Measurements from ENCODE around the gene PERM1.

The PERM1 gene

DNA sequence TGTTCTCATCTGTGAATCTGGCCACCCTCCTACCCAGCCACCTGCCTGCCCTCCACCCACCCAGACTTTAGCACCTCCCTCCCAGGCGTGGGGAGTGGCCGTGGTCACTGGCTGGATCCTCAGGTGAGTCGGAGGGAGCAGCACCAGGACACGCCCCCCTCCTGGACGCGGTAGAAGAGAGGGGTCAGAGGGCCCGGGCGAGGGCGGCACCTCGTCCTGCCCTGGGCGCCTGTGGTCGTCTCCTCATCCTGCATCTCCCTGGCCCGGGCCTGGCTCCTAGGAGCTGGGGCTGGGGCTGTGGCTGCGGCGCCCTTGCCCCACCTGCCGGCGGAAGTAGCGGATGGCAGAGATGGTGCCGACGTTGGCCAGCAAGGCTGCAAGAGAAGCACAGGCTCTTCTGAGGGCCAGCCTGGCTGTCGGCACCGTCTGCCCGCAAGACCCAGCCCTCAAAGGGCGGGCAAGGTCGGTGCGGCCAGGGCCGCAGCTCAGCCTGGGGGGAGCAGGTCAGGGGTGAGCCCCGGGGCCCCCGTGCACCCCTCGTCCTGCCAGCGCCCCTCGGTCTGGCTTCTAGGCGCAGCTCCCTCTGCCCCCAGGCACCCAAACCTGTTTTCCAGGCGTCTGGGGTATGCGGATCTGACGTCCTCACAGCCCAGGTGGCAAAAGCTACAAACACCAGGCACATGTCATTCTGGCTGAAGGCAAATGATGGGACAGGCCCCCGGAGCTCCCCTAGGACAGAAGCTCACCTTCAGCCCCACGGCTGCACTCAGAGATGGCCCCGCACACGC, 5.8 kb downstream of the PERM1 start:
- DNase-seq, result peak; percentile 41

DNA sequence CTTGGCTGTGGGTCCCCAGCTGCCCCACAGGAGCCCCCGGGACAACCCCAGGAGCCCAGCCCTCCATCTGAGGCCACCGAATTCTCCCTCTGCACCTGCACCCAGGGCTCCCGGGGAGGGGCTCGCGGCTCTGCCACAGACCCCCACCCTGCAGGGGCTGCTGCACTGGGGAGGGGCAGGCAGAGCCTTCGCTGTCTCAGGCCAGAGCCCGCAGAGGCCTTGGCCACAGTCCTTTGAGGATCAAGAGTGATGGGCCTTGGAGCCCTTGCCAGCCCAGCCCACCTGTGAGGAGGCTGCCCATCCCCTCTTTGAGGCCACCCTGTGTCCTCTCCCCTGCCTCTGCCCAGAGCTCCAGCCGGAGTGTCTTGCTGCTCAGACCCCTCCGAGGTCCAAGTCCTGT, 6.5 kb downstream of the PERM1 start:
- no peak for DNase-seq

DNA sequence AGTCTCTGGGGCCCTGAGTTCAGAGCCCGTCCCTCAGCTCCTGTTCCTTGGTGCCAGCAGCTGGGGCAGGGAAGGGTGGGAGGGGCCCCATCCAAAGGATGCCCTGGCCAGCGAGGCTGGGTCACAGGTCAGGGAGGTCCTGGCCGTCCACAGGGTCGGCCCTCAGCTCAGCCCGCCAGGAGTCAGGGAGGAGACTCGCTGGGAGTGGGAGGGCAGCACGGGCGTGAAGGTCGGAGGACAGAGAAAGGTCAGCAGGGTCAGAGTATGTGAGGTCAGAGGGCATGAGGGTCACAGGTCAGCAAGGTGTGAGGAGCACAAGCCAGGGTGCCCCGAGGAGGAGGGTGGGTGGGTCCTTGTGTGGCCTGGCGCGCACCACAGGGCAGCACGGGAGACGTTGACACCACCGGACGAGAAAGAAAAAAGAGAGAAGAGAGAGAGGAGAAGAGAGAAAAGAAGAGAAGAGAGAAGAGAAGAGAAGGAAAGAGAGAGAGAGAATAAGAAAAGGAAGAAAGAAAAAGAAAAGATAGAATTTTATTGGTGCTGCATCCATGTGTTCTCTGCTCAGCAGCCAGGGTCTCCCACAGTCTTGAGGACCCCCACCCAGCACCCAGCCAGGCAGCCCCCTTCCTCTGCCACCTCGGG, 7.1 kb downstream of the PERM1 start:
- no peak for DNase-seq

DNA sequence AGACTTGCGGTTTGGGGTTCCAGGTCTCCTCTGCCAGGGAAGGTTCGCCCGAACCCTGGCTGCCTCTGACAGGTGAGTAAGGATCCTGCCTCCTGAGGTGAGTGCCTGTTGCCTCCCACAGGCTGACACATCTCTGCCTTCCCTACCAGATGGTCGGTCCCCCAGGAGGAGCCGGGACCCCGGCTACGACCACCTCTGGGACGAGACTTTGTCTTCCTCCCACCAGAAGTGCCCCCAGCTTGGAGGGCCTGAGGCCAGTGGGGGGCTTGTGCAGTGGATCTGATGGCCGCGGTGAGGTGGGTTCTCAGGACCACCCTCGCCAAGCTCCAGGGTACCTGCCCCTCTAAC, 7.6 kb downstream of the PERM1 start:
- DNase-seq, result no peak

DNA sequence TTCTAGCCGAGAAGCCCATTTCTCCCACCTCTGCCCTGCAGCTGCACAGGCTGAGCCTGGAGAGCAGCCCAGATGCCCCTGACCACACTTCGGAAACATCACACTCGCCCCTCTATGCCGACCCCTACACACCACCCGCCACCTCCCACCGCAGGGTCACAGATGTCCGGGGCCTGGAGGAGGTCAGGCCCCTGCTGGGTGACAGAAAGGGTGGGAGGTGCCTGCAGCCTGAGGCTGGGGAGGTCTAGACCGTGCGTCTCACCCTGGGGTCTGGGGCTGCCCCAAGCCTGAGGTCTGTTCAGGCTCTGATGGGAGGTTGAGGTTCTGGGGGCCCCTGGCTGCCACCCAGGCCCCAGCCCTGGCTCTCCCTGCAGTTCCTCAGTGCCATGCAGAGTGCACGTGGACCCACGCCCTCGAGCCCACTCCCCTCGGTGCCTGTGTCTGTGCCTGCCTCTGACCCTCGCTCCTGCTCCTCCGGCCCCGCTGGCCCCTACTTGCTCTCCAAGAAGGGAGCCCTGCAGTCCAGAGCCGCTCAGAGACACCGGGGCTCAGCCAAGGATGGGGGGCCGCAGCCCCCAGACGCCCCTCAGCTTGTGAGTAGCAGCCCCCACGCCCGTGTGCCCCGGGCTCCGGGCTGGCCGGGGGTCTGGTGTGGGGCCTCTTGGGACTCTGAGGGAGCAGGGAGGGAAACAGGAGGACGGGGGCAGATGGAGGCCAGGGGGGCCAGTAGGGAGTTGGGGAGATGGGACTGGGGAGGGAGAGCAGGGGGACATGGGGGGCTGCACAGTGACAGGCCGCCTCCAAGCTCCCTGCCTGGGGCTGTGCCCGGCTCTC, 8.2 kb downstream of the PERM1 start:
- no peak for DNase-seq

DNA sequence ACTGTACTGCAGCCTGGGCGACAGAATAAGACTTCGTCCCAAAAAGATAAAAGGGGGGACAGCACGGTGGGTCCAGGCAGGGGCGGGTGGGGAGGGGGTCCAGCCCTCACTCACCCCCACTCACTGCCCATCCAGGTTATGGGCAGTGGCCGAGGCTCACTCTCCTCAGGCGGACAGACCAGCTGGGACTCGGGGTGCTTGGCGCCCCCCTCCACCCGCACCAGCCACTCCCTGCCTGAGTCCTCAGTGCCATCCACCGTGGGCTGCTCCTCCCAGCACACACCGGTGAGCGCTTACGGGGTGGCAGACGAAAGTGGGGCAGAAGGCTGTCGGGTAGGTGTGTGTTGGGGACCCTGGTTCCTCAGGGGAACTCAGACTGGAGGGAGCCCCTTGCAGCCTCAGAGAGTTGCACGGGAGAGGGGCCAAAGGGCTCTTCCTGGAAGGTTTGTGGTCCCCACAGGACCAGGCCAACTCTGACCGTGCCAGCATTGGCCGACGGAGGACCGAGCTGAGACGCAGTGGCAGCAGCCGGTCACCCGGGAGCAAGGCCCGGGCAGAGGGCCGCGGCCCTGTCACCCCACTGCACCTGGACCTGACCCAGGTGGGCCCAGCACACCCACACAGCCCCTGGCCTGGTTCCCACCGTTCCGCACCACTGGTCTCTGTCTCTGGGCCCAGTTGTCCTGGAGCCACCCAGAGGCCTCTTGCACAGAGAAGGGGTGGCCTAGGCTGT, 9.0 kb downstream of the PERM1 start:
- DNase-seq, result no peak

DNA sequence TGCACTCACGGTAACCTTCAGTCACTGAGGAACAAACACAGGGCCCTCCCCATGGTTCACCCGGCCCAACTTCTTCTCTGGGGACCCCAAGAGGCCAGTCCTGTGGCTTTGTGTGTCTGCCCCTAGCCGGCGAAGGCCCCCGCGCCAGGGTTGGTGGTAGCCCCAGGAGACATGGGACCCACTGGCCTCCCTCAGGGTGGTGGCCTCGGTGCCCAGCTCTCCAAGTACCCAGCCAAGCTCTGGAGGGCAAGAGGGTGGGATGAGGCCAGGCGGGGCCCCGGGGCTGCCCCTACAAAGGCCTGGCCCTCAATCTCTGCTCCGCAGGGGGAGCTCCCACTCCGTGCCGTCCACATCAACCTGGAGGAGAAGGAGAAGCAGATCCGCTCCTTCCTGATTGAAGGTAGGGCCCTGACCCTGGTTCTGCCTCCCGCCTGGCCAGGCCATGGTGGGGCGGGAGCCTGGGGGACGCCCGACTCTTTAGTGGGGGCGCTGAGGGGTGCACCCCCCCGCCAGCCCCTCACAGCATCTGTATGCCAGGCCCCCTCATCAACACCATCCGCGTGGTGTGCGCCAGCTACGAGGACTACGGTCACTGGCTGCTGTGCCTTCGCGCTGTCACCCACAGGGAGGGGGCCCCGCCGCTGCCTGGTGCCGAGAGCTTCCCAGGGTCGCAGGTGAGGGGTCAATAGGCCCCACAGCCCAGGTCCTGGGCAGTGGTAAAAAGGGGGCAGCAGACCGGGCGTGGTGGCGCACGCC, 10.0 kb downstream of the PERM1 start:
- no peak for DNase-seq

DNA sequence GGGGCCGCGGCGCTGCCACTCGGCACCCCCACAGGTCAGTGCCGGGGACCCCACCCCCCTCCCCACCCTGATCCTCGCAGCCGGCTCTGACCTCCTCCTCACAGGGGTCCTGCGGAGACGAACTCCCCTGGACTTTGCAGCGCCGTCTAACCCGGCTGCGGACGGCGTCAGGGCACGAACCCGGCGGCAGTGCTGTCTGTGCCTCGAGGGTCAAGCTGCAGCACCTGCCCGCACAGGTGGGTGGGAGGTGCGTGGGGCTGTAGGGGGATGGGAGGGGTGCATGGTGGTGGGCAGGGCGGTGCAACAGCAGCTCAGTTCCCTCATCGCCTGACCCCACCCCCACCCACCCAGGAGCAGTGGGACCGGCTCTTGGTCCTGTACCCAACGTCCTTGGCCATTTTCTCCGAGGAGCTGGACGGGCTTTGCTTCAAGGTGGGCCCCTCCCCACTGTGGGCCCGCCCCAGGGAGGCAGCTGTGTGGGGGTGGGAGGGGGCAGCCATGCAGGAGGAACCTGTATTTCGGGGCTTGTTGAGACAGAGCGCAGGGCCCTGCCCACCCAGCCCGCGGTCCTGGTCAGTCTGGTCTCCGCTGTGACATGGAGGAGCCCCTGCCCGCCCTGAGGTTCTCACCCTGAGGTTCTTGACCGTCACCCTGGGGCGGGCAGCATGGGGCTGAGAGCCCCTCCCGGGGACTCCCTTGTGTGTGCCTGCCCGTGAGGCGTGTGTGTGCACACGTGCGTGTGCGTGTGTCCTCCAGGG, 10.7 kb downstream of the PERM1 start:
- no peak for DNase-seq

DNA sequence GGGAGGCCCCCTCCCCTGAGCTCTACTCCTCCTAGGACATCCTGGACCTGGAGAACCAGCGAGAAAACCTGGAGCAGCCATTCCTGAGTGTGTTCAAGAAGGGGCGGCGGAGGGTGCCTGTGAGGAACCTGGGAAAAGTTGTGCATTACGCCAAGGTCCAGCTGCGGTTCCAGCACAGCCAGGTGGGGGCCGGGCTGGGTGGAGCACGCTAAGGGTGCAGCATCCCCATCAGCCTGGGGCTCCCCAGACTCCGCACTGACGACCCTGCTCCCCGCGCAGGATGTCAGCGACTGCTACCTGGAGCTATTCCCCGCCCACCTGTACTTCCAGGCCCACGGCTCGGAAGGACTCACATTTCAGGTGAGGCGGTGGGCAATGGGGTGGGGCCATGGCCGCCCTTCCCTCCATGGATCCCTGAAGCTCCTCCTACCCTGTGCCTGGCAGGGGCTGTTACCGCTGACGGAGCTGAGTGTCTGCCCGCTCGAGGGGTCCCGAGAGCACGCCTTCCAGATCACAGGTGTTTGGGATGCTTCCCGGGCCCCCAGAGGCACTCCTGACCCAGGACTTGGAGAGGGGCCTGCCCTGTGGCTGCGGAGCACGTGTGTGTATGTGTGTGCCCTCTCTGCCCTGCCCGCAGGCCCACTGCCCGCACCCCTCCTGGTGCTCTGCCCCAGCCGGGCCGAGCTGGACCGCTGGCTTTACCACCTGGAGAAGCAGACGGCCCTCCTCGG, 11.5 kb downstream of the PERM1 start:
- no peak for DNase-seq

DNA sequence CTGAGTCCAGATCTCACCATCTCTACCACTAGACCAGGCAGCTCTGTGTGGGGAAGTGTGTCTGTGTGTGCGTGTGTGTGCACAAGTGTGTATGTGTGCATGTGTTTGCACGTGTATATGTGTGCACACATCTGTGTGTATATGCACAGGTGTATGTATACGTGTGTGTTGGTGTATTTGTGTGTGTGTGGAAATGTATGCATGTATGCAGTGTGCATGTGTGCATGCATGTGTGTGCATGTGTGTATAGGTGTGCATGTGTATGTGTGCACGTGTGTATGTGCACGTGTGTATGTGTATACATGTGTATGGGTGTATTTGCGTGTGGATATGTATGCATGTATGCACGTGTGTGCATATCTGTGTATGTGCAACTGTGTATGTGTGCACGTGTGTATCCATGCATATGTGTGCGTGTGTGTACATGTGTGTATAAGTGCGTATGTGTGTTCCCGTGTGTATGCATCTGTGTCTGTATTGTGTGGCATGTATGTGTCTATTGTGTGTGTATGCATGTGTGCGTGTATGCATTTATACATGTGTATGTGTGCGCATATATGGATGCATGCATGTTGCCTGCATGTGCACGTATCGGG, 12.5 kb downstream of the PERM1 start:
- DNase-seq, result no peak

DNA sequence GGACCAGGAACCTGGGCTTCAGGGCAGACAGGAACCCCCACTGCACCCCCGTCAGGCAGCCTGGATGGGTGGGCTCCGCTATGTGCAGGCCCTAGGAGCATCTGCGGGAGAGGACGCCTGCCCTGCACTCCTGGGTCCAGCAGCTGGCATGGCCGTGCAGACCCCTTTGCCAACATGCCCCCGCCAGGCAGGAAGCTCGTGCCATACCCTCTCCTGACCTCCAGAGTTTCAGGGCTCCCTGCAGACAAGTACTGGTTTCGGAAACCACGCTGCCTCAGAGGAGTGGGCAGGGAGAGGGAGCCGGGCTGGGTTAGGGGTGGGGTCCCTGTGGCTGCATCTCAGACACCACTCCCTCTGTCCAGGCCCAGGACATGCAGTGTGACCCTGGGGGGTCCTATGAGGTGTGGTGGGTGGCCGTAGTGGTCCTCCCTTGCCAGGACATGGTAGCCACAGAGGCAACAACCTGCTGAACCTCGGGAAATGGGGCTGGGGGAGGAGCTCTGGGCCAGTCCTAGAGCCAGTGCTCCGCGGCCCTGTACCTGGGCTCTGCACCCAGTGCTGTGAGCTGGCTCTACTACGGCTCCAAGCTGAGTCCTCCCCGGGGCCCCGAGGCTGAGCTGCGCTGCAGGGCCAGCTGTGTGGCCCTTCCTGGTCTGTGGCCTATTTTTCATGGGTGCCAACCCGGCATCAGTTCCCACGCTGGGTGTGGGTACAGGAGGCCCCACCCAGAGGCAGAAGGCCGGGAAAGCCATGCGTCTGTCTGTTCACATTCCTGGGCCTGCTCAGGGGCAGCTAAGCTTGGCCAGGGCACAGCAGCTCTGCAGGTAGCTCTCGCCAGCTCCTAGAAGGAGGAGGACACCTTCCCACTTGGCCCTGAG, 14.2 kb downstream of the PERM1 start:
- DNase-seq, result no peak

DNA sequence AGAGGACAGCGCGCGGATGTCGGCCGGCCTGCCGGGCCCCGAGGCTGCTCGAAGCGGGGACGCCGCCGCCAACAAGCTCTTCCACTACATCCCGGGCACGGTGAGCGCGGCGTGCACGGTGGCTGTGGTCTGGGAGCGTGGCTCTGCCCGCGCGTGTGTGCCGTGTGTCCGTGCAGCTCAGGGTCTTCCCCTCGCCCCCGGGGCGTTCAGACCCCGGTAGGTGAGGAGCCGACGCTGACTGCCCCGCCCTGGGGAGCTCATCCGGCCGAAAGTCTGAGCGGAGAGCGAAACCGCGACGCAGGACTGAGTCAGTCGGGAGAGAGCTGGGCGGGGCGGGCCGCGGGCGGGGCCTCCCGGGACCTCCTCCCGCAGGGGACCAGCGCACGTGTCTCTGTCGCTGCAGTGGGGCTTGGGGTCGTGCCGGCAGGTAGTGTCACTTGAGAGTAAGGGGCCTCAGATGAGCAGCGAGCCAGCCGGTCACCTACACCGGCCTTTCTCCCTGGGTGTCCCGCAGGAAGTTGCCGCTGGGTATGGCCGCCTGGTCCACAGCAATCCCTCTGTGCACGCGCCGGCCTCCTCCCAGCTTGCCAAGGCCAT, 15.1 kb downstream of the PERM1 start:
- no peak for DNase-seq

DNA sequence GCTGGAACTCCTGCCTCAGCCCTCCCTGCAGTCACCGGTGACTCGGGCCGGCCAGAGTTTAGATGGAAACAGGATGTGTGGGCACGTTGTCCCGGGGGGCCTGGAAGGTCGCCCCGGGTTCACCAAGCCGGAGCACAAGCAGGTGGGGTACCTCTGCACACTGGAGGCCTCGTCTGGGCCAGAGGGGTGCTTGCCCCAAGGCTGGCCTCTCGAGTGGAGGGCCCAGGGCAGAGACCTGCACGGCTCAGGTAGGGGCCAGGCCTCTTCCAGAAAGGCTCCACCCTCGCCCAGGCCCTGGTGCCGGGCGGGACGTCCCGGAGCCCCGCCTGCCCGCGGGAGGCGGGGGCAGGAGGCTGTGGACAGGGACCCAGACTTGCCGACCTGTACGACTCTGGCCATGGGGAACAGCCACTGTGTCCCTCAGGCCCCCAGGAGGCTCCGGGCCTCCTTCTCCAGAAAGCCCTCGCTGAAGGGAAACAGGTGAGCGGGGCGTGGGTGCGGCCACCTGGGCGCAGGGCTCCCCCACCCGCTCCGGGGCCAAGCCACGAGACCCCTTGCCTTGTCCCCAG, 15.7 kb downstream of the PERM1 start, which contains the start of gene PLEKHN1:
TSS of gene PLEKHN1 (plus strand) at position 348 of the 569 bp plus-strand sequence. CDS start at position 398, 50 bp downstream.
- no peak for DNase-seq

DNA sequence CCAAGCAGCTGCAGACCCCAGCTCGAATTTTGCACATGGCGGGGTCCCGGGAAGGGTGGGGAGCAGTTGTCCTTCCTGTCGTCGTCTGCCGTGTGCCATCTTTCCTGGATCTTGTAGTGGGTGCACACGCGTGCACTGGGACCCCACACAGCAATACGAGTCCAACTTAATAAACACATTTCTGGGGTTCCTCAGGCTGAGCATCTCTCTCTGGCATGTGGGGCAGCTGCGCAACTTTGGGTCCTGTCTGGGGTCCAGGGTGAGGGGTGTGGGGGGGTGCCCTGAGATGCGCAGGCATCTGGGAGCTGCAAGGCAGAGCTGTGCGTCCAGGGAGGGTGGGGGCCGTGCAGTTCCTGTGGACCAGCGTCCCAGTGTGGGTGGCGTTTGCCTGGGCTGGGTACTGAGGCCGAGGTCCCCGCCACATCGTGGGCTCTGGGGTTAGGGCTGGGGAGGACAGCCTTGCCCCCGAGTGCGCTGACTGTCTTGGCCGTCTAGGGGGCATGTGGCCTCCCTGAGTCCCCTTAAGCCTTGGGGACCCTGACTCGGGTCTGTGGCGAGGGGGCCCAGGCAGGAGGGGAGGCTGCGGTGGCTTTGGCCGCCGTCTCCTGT, 16.3 kb downstream of the PERM1 start:
- no peak for DNase-seq

DNA sequence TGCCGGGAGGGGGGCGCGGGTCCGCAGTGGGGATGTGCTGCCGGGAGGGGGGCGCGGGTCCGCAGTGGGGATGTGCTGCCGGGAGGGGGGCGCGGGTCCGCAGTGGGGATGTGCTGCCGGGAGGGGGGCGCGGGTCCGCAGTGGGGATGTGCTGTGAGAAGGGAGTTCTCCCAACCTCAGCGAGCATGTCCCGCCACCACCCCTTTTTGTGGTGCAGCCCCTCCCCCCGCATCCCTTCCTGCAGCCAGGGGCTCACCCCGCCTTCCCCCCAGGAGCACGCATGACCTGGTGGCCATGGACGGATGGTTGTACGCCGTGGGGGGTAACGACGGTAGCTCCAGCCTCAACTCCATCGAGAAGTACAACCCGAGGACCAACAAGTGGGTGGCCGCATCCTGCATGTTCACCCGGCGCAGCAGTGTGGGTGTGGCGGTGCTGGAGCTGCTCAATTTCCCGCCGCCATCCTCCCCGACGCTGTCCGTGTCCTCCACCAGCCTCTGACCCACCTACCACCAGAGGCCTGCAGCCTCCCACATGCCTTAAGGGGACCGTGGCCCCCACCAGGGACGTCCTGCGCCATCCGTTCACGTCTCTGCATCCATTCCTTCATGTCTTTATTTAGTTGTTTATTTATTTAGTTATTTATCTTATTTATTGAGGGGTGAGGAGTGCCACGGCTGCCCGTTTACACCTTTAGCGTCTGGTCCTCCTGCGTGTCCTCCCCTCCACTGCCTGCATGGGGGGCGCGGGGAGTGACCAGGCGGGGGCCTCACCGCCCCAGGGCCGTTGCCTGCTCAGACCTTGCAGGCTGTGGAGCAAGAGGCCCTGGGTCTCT, 17.0 kb downstream of the PERM1 start:
- DNase-seq, result no peak

DNA sequence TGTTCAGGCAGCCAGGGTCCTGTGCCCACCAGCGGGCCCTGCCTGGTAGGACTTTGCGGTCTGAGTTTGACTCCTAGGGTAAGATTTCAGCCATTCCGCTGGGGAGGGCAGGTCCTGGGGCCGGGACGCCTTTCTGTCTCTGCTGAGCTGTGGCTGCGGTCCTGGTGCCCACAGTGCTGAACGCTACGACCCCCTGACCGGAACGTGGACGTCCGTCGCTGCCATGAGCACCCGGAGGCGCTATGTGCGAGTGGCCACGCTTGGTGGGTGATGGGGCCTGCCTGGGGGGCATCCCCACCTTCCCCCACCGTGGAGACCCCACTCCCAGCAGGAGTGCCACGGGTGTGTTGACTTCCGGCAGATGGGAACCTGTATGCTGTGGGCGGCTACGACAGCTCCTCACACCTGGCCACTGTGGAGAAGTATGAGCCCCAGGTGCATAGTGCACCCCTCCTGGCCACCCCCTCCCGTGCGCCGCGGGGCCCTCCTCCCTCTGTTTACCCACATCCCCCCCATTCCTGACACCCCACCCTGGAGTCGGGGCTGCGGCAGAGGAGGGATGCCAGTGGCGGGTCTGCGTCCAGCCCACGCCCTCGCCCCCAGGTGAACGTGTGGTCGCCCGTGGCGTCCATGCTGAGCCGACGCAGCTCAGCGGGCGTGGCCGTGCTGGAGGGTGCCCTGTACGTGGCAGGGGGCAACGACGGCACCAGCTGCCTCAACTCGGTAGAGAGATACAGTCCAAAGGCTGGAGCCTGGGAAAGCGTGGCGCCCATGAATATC, 18.0 kb downstream of the PERM1 start:
- DNase-seq, result no peak

Measured in NCI-H446 treated with DMSO at 0.1 percent for 48 hours (cell line).